HG03520 (cell line): ENCODE measurements around the gene RPS15.

Source experiments
- ATAC-seq: cut with Tn5 transposase; IDR thresholded peaks from one replicate; pipeline ENCODE4 v1.9.1; 2021; ENCODE audit warnings: mild to moderate bottlenecking, moderate library complexity; ENCODE audit not compliant: unreplicated experiment

RPS15 gene

GRCh38 chr19:1401889-1402217, 36.3 kb upstream of the RPS15 start:
- no peak for ATAC-seq

GRCh38 chr19:1402411-1403070, 35.7 kb upstream of the RPS15 start:
- ATAC-seq: no peak

- peak; percentile 68 for ATAC-seq
Observed at GRCh38 chr19:1406774-1407527, 31.2 kb upstream of the RPS15 start.

- ATAC-seq: peak; percentile 3
Observed at GRCh38 chr19:1407528-1408299, 30.5 kb upstream of the RPS15 start, which contains the start of gene DAZAP1. DAZAP1 (plus strand) TSS chr19:1407586; CDS start chr19:1407774, 188 bp downstream.

- ATAC-seq: no peak
Observed at GRCh38 chr19:1408300-1409203, 29.6 kb upstream of the RPS15 start.

- no peak for ATAC-seq
Observed at GRCh38 chr19:1409204-1410005, 28.8 kb upstream of the RPS15 start.

- ATAC-seq: no peak
Observed at GRCh38 chr19:1410136-1410786, 27.9 kb upstream of the RPS15 start.

- ATAC-seq: no peak
Observed at GRCh38 chr19:1410789-1411188, 27.4 kb upstream of the RPS15 start.

GRCh38 chr19:1411255-1412191, 26.7 kb upstream of the RPS15 start:
- ATAC-seq: no peak

GRCh38 chr19:1412323-1412923, 25.8 kb upstream of the RPS15 start:
- ATAC-seq: no peak

GRCh38 chr19:1412995-1413800, 25.0 kb upstream of the RPS15 start:
- ATAC-seq: no peak

- no peak for ATAC-seq
Observed at GRCh38 chr19:1416014-1416841, 22.0 kb upstream of the RPS15 start.

GRCh38 chr19:1417145-1417544, 21.1 kb upstream of the RPS15 start:
- no peak for ATAC-seq

- no peak for ATAC-seq
Observed at GRCh38 chr19:1417681-1418495, 20.3 kb upstream of the RPS15 start.

- ATAC-seq: no peak
Observed at GRCh38 chr19:1418496-1418775, 19.8 kb upstream of the RPS15 start.
